Nasal cavity respiratory epithelium epithelial cell of viscerocranial mucosa (primary cell): ENCODE results near the gene AIMP1. TPM values are rescaled to one million over a fixed set of nuclear protein-coding genes. Genes with fewer than 3 reads are reported as not detected.

Experiments used
- total RNA-seq: library from RNA; depleted of rRNA; stranded (reverse); fragments of >200 nt; gene quantifications from 2 replicates; pipeline ENCODE4 v1.2.3, GENCODE V29; 2014

AIMP1 gene
- 23.9 and 36.3 TPM in 2 replicates for total RNA-seq

DNA sequence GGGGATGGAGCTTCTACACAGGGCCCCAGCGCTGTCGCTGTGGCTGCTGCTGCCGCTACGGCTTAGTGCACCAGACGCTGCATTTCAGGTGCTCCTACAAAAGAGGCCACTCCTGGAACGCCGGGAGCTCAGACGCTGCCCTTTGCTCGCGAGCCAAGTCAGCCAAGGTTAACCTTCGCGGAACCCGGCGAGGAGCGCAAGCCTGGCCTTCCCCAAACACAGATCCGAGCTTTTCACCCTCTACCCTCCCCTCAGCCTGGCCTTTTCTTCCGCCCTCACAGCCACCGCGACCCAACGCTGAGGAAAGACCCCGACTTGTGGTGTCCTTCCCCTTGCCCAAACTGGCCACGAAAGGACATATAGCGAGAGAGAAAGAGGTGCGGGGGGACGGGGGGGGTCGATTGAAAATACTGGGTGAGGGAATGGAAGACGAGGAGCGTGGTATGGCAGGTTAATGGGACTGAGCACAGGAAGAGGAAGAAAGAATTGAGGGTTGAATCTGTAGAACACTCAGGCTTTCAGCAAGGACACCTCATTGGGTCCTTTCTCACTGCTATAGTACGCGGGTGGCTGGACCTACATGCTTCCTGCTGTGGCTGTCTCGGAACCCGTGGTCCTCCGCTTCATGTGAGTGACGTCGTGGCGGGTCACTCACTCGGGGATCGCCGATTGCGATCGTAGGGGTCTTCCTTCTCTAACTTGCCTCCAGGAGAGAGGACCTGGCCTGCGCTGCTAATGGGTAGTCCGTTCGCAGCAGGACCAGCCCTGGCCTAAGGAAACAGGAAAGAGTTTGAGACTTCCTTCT is at the start of gene AIMP1, which contains the start of gene TBCK:
TSS of gene AIMP1 (plus strand) at position 583 of the 805 bp plus-strand sequence. CDS start 8,460 bp downstream, outside the sequence.
TSS of gene TBCK (minus strand) at position 242 of the 805 bp plus-strand sequence. CDS start 7,249 bp downstream, outside the sequence.

DNA sequence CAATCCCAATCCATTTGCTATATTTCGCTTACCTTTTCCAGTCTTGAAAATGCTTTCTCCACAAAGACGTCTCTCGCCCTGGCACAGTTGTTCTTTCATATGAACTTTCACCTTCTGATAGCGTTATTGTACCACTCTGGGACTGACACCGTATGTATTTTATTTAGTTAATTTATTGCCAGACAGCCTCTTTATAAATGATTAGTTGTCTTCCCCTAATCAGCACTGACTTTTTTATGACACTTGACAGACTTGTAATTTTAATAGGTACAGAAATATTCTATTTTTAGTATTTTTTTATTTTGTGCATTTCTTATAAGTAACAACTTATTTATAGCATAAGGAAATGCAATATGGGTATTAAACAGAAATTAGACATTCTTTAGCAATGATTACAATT is 52.3 kb downstream of the AIMP1 start, which contains the start of gene GIMD1:
TSS of gene GIMD1 (minus strand) at position 101 of the 400 bp plus-strand sequence. CDS start 1,343 bp downstream, outside the sequence.

Other genes starting within 250 kb of the AIMP1 start
- gene TBCK, start 341 bp upstream of the AIMP1 start, total RNA-seq: 18.8 and 45.3 TPM in 2 replicates
- not detected in 2 replicates for gene GIMD1, start 52.2 kb downstream of the AIMP1 start, total RNA-seq